ENCODE results near the gene NECTIN2.
A peak's percentile ranks its signal among the peaks of the same experiment; 100 is the strongest.
"Not testable (repeated sequence)": the region's sequence is repeated elsewhere in the genome, so short reads cannot be mapped to it uniquely, and the experiment has no call there.

Gene NECTIN2

DNA sequence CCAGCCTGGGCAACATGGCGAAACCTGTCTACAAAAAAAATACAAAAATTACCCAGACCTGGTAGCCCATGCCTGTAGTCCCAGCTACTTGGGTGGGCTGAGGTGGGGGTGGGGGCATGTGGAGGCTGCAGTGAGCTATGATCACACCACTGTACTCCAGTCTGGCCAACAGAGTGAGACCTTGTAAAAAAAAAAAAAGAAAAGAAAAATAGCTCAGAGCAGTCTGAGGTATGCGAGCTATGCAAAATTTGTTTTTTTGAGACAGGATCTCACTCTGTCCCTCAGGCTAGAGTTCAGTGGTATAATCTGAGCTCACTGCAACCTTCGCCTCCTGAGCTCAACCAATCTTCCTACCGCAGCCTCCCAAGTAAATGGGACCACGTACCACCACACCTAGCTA, 37.8 kb downstream of the NECTIN2 start:
- DNase-seq (ENCODE audit: extremely low spot score) = no peak
- CTCF ChIA-PET = no interaction called here
- POLR2A ChIA-PET = interaction anchor here (1.7 kb wide), 1 partner anchor 38 kb away, joined by 3 read pairs; the partner anchor contains the start of gene NECTIN2
- TF ChIP-seq ARNT (IDR thresholded peaks at IDR 0.05) = no peak
- TF ChIP-seq LEF1 (IDR thresholded peaks at IDR 0.05; ENCODE audit: borderline replicate concordance) = no peak
- no peak for TF ChIP-seq BHLHE40 (IDR thresholded peaks at IDR 0.05; ENCODE audit: borderline replicate concordance)
- no peak for TF ChIP-seq FOXM1 (IDR thresholded peaks at IDR 0.05; ENCODE audit: borderline replicate concordance)
- no peak for TF ChIP-seq NFRKB (IDR thresholded peaks at IDR 0.05)
- no peak for TF ChIP-seq L3MBTL2 (conservative IDR thresholded peaks at IDR 0.05)
- TF ChIP-seq ELF4 (IDR thresholded peaks at IDR 0.05) = no peak
- no peak for TF ChIP-seq SUZ12 (IDR thresholded peaks at IDR 0.05)
- no peak for TF ChIP-seq ZNF384 (IDR thresholded peaks at IDR 0.05)
- TF ChIP-seq TARDBP (IDR thresholded peaks at IDR 0.05) = no peak
- TF ChIP-seq FOXK2 (IDR thresholded peaks at IDR 0.05) = no peak
- no peak for TF ChIP-seq CTBP1 (IDR thresholded peaks at IDR 0.05; ENCODE audit: borderline replicate concordance)
- no peak for TF ChIP-seq FOXA1 (IDR thresholded peaks at IDR 0.05)
- TF ChIP-seq SP1 (IDR thresholded peaks at IDR 0.05) = no peak
- no peak for TF ChIP-seq PKNOX1 (IDR thresholded peaks at IDR 0.05)
- no peak for TF ChIP-seq HDGF (IDR thresholded peaks at IDR 0.05; ENCODE audit: borderline replicate concordance)

DNA sequence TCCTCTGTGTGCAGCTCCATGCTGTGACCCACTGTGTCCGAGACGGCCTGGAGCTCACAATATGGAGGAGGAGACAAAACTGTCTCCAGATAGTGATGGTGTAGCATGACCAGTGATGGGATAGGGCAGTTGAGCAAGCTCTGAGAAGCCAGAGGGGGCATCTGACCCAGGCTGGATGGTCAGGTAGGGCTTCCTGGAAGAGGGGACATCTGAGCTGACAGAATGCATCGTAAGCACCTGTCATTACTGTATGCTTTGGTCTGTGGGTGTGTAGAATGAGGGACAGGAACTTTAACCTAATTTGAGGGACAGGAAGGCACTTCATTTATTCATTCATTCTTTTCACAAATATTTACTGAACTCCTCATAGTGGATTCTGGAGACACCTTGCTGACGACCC, 38.5 kb downstream of the NECTIN2 start:
- DNase-seq (ENCODE audit: extremely low spot score) = no peak
- TF ChIP-seq ELF4 (IDR thresholded peaks at IDR 0.05) (no peak), HDGF (IDR thresholded peaks at IDR 0.05; ENCODE audit: borderline replicate concordance) (no peak), FOXK2 (IDR thresholded peaks at IDR 0.05) (no peak), SUZ12 (IDR thresholded peaks at IDR 0.05) (no peak), FOXA1 (IDR thresholded peaks at IDR 0.05) (no peak), CTBP1 (IDR thresholded peaks at IDR 0.05; ENCODE audit: borderline replicate concordance) (no peak), L3MBTL2 (conservative IDR thresholded peaks at IDR 0.05) (no peak), NFRKB (IDR thresholded peaks at IDR 0.05) (no peak), SP1 (IDR thresholded peaks at IDR 0.05) (no peak), BHLHE40 (IDR thresholded peaks at IDR 0.05; ENCODE audit: borderline replicate concordance) (no peak), ZNF384 (IDR thresholded peaks at IDR 0.05) (no peak), FOXM1 (IDR thresholded peaks at IDR 0.05; ENCODE audit: borderline replicate concordance) (no peak), LEF1 (IDR thresholded peaks at IDR 0.05; ENCODE audit: borderline replicate concordance) (no peak), PKNOX1 (IDR thresholded peaks at IDR 0.05) (no peak), TARDBP (IDR thresholded peaks at IDR 0.05) (no peak), ARNT (IDR thresholded peaks at IDR 0.05) (no peak)
- ChIA-PET CTCF (no interaction called here), POLR2A (interaction anchor here (1.7 kb wide), 1 partner anchor 39 kb away, joined by 3 read pairs; the partner anchor contains the start of gene NECTIN2)

- DNase-seq (ENCODE audit: extremely low spot score) = no peak
- ChIA-PET POLR2A (no interaction called here), CTCF (no interaction called here)
- TF ChIP-seq ARNT (IDR thresholded peaks at IDR 0.05) = no peak
- no peak for TF ChIP-seq FOXM1 (IDR thresholded peaks at IDR 0.05; ENCODE audit: borderline replicate concordance)
- TF ChIP-seq NFRKB (IDR thresholded peaks at IDR 0.05) = no peak
- TF ChIP-seq L3MBTL2 (conservative IDR thresholded peaks at IDR 0.05) = no peak
- TF ChIP-seq HDGF (IDR thresholded peaks at IDR 0.05; ENCODE audit: borderline replicate concordance) = no peak
- TF ChIP-seq FOXA1 (IDR thresholded peaks at IDR 0.05) = no peak
Observed at GRCh38 chr19:44886141-44886540, 40.0 kb downstream of the NECTIN2 start.

DNA sequence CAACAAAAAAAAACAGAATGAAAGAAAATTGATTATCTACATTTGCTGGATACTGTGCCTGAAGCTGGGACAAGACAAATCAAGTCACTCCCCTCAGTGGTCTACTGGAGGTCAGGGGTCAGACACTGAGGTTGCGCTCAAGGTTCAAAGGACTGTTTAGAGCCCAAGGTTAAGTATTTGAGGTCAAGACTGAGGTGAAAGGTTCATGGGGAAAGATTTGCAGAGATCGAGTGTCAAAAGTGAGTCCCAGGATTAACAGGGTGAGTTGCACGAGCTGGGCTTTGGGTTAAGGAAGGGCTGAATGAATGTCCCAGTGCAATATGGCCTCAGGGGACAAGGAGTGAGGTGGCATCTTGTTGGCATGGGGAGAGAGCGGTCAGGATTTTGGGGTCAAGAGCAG, 41.6 kb downstream of the NECTIN2 start:
- POLR2A ChIA-PET = interaction anchor here (0.7 kb wide), 1 partner anchor 11 kb away, joined by 4 read pairs; no protein-coding TSS in a partner anchor
- TF ChIP-seq L3MBTL2 (conservative IDR thresholded peaks at IDR 0.05) (no peak), TARDBP (IDR thresholded peaks at IDR 0.05) (no peak), SUZ12 (IDR thresholded peaks at IDR 0.05) (no peak), CTBP1 (IDR thresholded peaks at IDR 0.05; ENCODE audit: borderline replicate concordance) (no peak), NFRKB (IDR thresholded peaks at IDR 0.05) (no peak), ZNF384 (IDR thresholded peaks at IDR 0.05) (no peak), FOXM1 (IDR thresholded peaks at IDR 0.05; ENCODE audit: borderline replicate concordance) (no peak), PKNOX1 (IDR thresholded peaks at IDR 0.05) (no peak), ARNT (IDR thresholded peaks at IDR 0.05) (no peak), HDGF (IDR thresholded peaks at IDR 0.05; ENCODE audit: borderline replicate concordance) (no peak), ELF4 (IDR thresholded peaks at IDR 0.05) (no peak), SP1 (IDR thresholded peaks at IDR 0.05) (no peak), FOXA1 (IDR thresholded peaks at IDR 0.05) (no peak), FOXK2 (IDR thresholded peaks at IDR 0.05) (no peak), BHLHE40 (IDR thresholded peaks at IDR 0.05; ENCODE audit: borderline replicate concordance) (no peak), LEF1 (IDR thresholded peaks at IDR 0.05; ENCODE audit: borderline replicate concordance) (no peak)
- CTCF ChIA-PET = no interaction called here
- DNase-seq (ENCODE audit: extremely low spot score) = no peak

DNA sequence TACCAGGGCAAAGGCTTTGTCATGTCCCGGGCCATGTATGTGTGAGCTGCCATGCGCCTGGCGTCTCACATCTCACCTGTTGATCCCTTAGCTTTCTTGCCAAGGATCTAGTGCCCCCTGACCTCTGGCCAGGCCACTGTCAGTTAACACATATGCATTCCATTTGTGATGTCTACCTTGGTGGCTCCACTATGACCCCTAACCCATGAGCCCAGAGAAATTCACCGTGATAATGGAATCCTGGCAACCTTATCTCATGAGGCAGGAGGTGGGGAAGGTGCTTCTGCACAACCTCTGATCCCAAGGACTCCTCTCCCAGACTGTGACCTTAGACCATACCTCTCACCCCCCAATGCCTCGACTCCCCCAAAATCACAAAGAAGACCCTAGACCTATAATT, 42.2 kb downstream of the NECTIN2 start:
- CTCF ChIA-PET; DNase-seq (ENCODE audit: extremely low spot score): not testable (repeated sequence)
- POLR2A ChIA-PET = interaction anchor here (0.7 kb wide), 1 partner anchor 12 kb away, joined by 4 read pairs; no protein-coding TSS in a partner anchor

DNA sequence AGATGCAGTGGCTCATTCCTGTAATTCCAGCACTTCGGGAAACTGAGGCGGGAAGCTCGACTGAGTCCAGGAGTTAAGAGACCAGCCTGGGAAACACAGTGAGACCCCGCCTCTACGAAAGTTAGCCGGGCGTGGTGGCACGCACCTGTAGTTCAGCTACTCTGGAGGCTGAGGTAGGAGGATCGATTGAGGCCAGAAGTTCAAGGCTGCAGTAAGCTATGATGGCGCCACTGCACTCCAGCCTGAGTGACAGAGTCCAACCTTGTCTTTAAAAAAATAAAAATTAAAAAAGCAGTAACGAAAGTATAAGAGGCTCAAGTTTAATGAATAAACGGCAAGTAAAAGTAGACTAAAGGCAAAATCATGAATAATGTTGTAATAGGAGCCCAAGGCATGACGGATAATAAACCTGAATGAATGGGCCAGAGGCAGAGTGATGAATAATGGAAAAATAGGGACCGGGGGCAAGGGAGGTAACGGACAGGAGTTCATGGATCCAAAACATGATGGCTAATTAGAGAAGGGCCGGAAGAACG, 43.8 kb downstream of the NECTIN2 start:
- no peak for DNase-seq (ENCODE audit: extremely low spot score)
- ChIA-PET POLR2A (interaction anchor here (0.7 to 2.6 kb wide), 11 partner anchors 10 to 203 kb away, joined by 3 to 19 read pairs (median 4); partner anchors contain the start of genes APOC1, APOE, NECTIN2 and PPP1R37), CTCF (interaction anchor here (0.5 to 1.4 kb wide), 4 partner anchors 16 to 786 kb away, joined by 3 to 5 read pairs (median 4); partner anchors contain the start of genes APOE and NECTIN2)
- TF ChIP-seq L3MBTL2 (conservative IDR thresholded peaks at IDR 0.05) (peak; percentile 81; the same call in 1 of the 2 replicates), HDGF (IDR thresholded peaks at IDR 0.05; ENCODE audit: borderline replicate concordance) (no peak), CTBP1 (IDR thresholded peaks at IDR 0.05; ENCODE audit: borderline replicate concordance) (no peak)
